Measurements from ENCODE around the gene PPP1R10.

The PPP1R10 gene

GRCh38 chr6:30618270-30618797 lies 1.3 kb upstream of the PPP1R10 start:
- DNase-seq: no peak

- peak; percentile 99 for DNase-seq
These were observed 674 bp upstream of the PPP1R10 start, which contains the start of gene MRPS18B for GRCh38 chr6:30617565-30618269. Gene MRPS18B, plus strand, starts transcription at chr6:30617840. Its CDS starts 26 bp downstream, at chr6:30617866.

- DNase-seq: peak; percentile 58 to 73
These were observed 859 bp downstream of the PPP1R10 start for GRCh38 chr6:30615958-30616810.

- DNase-seq: peak; percentile 51 to 69
These were observed 1.7 kb downstream of the PPP1R10 start for GRCh38 chr6:30615219-30615957.

GRCh38 chr6:30614843-30615218 lies 2.2 kb downstream of the PPP1R10 start:
- peak; percentile 94 to 96 for DNase-seq

GRCh38 chr6:30614044-30614842 lies 2.8 kb downstream of the PPP1R10 start:
- no peak for DNase-seq

GRCh38 chr6:30613251-30614043 lies 3.6 kb downstream of the PPP1R10 start:
- peak in 1 of 2 donors; percentile 25 for DNase-seq

- no peak for DNase-seq
These were observed 4.3 kb downstream of the PPP1R10 start for GRCh38 chr6:30612687-30613248.

GRCh38 chr6:30612213-30612612 lies 4.8 kb downstream of the PPP1R10 start:
- no peak for DNase-seq

- DNase-seq: no peak
These were observed 5.2 kb downstream of the PPP1R10 start for GRCh38 chr6:30611856-30612194.

GRCh38 chr6:30611150-30611855 lies 5.7 kb downstream of the PPP1R10 start:
- DNase-seq: no peak

- DNase-seq: no peak
These were observed 7.0 kb downstream of the PPP1R10 start for GRCh38 chr6:30610065-30610464.

GRCh38 chr6:30603961-30604360 lies 13.1 kb downstream of the PPP1R10 start:
- no peak for DNase-seq

GRCh38 chr6:30601815-30602641 lies 15.0 kb downstream of the PPP1R10 start:
- no peak for DNase-seq

- DNase-seq: peak; percentile 26 to 31
These were observed 15.6 kb downstream of the PPP1R10 start for GRCh38 chr6:30601436-30601814.

GRCh38 chr6:30600451-30600961 lies 16.5 kb downstream of the PPP1R10 start:
- DNase-seq: no peak

- no peak for DNase-seq
These were observed 17.3 kb downstream of the PPP1R10 start for GRCh38 chr6:30599625-30600324.

- no peak for DNase-seq
These were observed 18.0 kb downstream of the PPP1R10 start for GRCh38 chr6:30598912-30599624.

Data from CD4-positive, alpha-beta T cell treated with Interleukin-1 beta for 1 hour (primary cell).